Measurements from ENCODE around the gene AOPEP.

GRCh38 chr9:94837404-94837803 lies 110.9 kb downstream of the AOPEP start:
- no peak for TF ChIP-seq CTCF (IDR thresholded peaks at IDR 0.05)
- TF ChIP-seq POLR2AphosphoS5 (IDR thresholded peaks at IDR 0.05), result no peak
- TF ChIP-seq POLR2A (IDR thresholded peaks at IDR 0.05), result no peak

Measured in suprapubic skin (tissue), 4 donors.